Effector memory CD4-positive, alpha-beta T cell (primary cell): ENCODE results near the gene FBXW5.
A peak's percentile ranks its signal among the peaks of the same experiment; 100 is the strongest.

ENCODE experiments used
- DNase-seq, 3 donors: peaks; one replicate each; pipeline ENCODE4 v3.0.0-alpha.2; 2020
- H3K27ac ChIP-seq: 2 replicates; pipeline ENCODE4 v1.7.0; 2013; ENCODE audit warnings: mild to moderate bottlenecking, low read length, moderate library complexity; ENCODE audit not compliant: insufficient read depth, poor library complexity, severe bottlenecking
- H3K27me3 ChIP-seq: replicated peaks from 2 replicates; pipeline ENCODE4 v1.7.0; 2013; ENCODE audit warnings: mild to moderate bottlenecking, low read length; ENCODE audit not compliant: insufficient read depth, control insufficient read depth, poor library complexity, severe bottlenecking
- H3K36me3 ChIP-seq: 2 replicates; pipeline ENCODE4 v1.7.0; 2013; ENCODE audit warnings: mild to moderate bottlenecking, low read length, moderate library complexity; ENCODE audit not compliant: control insufficient read depth, insufficient read depth
- H3K4me1 ChIP-seq: 2 replicates; pipeline ENCODE4 v1.7.0; 2013; ENCODE audit warnings: low read length, mild to moderate bottlenecking; ENCODE audit not compliant: control insufficient read depth, insufficient read depth, poor library complexity, severe bottlenecking
- H3K4me3 ChIP-seq: 2 replicates; pipeline ENCODE4 v1.7.0; 2013; ENCODE audit warnings: low read length, low read depth, mild to moderate bottlenecking; ENCODE audit not compliant: insufficient read depth, poor library complexity, severe bottlenecking
- H3K9me3 ChIP-seq: 2 replicates; pipeline ENCODE4 v1.7.0; 2013; ENCODE audit warnings: mild to moderate bottlenecking, low read length, moderate library complexity; ENCODE audit not compliant: control insufficient read depth

Gene FBXW5

GRCh38 chr9:136910197-136910900 lies 34.2 kb downstream of the FBXW5 start:
- H3K27ac ChIP-seq: no peak overlapping the region
- H3K9me3 ChIP-seq: no peaks in the 10 kb centered on the region
- no peak for DNase-seq
- peaks cover 44% of the 10 kb centered on the region for H3K36me3 ChIP-seq
- H3K4me3 ChIP-seq: no peak overlapping the region
- H3K27me3 ChIP-seq: no peaks in the 10 kb centered on the region
- H3K4me1 ChIP-seq: no peaks in the 10 kb centered on the region

GRCh38 chr9:136907011-136907914 lies 37.3 kb downstream of the FBXW5 start:
- H3K27ac ChIP-seq: peak overlapping the region; percentile 18
- peaks cover 31% of the 10 kb centered on the region for H3K36me3 ChIP-seq
- DNase-seq: no peak
- no peaks in the 10 kb centered on the region for H3K9me3 ChIP-seq
- H3K4me1 ChIP-seq: peaks cover 11% of the 10 kb centered on the region
- H3K27me3 ChIP-seq: no peaks in the 10 kb centered on the region
- no peak overlapping the region for H3K4me3 ChIP-seq

GRCh38 chr9:136906266-136906665 lies 38.3 kb downstream of the FBXW5 start:
- Histone ChIP-seq H3K36me3 (peaks cover 31% of the 10 kb centered on the region), H3K4me1 (peaks cover 21% of the 10 kb centered on the region)
- no peak for DNase-seq

GRCh38 chr9:136903041-136903554 lies 41.4 kb downstream of the FBXW5 start:
- Histone ChIP-seq H3K4me3 (peak overlapping the region; percentile 15), H3K27me3 (no peaks in the 10 kb centered on the region), H3K27ac (peak overlapping the region; percentile 89), H3K4me1 (peaks cover 21% of the 10 kb centered on the region), H3K36me3 (peaks cover 37% of the 10 kb centered on the region), H3K9me3 (no peaks in the 10 kb centered on the region)
- DNase-seq: no peak

More at GRCh38 chr9:136906266-136906665, 38.3 kb downstream of the FBXW5 start:
- Histone ChIP-seq H3K27ac (no peak overlapping the region), H3K4me3 (no peak overlapping the region), H3K27me3 (no peaks in the 10 kb centered on the region), H3K9me3 (no peaks in the 10 kb centered on the region)

- H3K36me3 ChIP-seq: peaks cover 32% of the 10 kb centered on the region
- no peaks in the 10 kb centered on the region for H3K27me3 ChIP-seq
- peak overlapping the region; percentile 30 for H3K4me3 ChIP-seq
- peak overlapping the region; percentile 89 for H3K27ac ChIP-seq
- no peaks in the 10 kb centered on the region for H3K9me3 ChIP-seq
- DNase-seq: peak; percentile 82 to 88 (median 84)
- H3K4me1 ChIP-seq: peaks cover 21% of the 10 kb centered on the region
Measured at GRCh38 chr9:136902259-136902821, 42.2 kb downstream of the FBXW5 start.

- H3K9me3 ChIP-seq: no peaks in the 10 kb centered on the region
- H3K36me3 ChIP-seq: peaks cover 32% of the 10 kb centered on the region
- DNase-seq: peak; percentile 53 to 66 (median 59)
- H3K27me3 ChIP-seq: no peaks in the 10 kb centered on the region
- H3K27ac ChIP-seq: peak overlapping the region; percentile 89
- H3K4me3 ChIP-seq: peak overlapping the region; percentile 30
- peaks cover 21% of the 10 kb centered on the region for H3K4me1 ChIP-seq
Measured at GRCh38 chr9:136901516-136902258, 42.9 kb downstream of the FBXW5 start.

GRCh38 chr9:136900988-136901515 lies 43.5 kb downstream of the FBXW5 start:
- Histone ChIP-seq H3K27ac (peak overlapping the region; percentile 89), H3K36me3 (peaks cover 30% of the 10 kb centered on the region), H3K4me1 (peaks cover 21% of the 10 kb centered on the region), H3K9me3 (no peaks in the 10 kb centered on the region), H3K4me3 (no peak overlapping the region), H3K27me3 (no peaks in the 10 kb centered on the region)
- no peak for DNase-seq

GRCh38 chr9:136900556-136900955 lies 44.0 kb downstream of the FBXW5 start:
- Histone ChIP-seq H3K27ac (peak overlapping the region; percentile 89), H3K27me3 (no peaks in the 10 kb centered on the region), H3K4me3 (no peak overlapping the region), H3K9me3 (no peaks in the 10 kb centered on the region), H3K36me3 (peaks cover 25% of the 10 kb centered on the region), H3K4me1 (peaks cover 21% of the 10 kb centered on the region)
- no peak for DNase-seq

- DNase-seq: no peak
- Histone ChIP-seq H3K9me3 (no peaks in the 10 kb centered on the region), H3K27ac (no peak overlapping the region), H3K36me3 (peaks cover 28% of the 10 kb centered on the region), H3K27me3 (no peaks in the 10 kb centered on the region), H3K4me3 (no peak overlapping the region), H3K4me1 (peaks cover 21% of the 10 kb centered on the region)
Measured at GRCh38 chr9:136899196-136899595, 45.3 kb downstream of the FBXW5 start.
